Measurements from ENCODE around the gene PTPRN2. TPM values are rescaled to one million over a fixed set of nuclear protein-coding genes. Genes with fewer than 3 reads are reported as not detected.

The PTPRN2 gene
- total RNA-seq, 5 donors from 2014 or later (not counting 1 experiment from before 2014, with no cell fraction given): 0.60 to 1.7 (median 0.82) TPM

GRCh38 chr7:158261362-158262235 lies 326.0 kb downstream of the PTPRN2 start:
- no peaks in the 10 kb centered on the region for H3K9me3 ChIP-seq
- no peak overlapping the region for H3K4me3 ChIP-seq (ENCODE audit: control insufficient read depth in 1 of 2, extremely low read depth in 1 of 2, low read length in 1 of 2)
- no peak overlapping the region for H3K27ac Mint-ChIP-seq
- H3K4me1 ChIP-seq (ENCODE audit: control insufficient read depth in 1 of 2, extremely low read depth in 1 of 2, insufficient read depth in 2 of 2, low read length in 2 of 2): no peaks in the 10 kb centered on the region
- H3K27ac ChIP-seq (ENCODE audit: low read length): no peak overlapping the region
- ATAC-seq (replicated peaks in 1 of 4) (no peak), DNase-seq (no peak)
- H3K9me3 Mint-ChIP-seq: no peaks in the 10 kb centered on the region
- H3K27me3 Mint-ChIP-seq: no peaks in the 10 kb centered on the region
- H3K36me3 ChIP-seq (ENCODE audit: control insufficient read depth in 2 of 2, extremely low read depth in 1 of 2, insufficient read depth in 1 of 2, low read length in 1 of 2): no peaks in the 10 kb centered on the region
- H3K27me3 ChIP-seq (replicated peaks in 1 of 2; ENCODE audit: control insufficient read depth in 2 of 2, extremely low read depth in 1 of 2, insufficient read depth in 2 of 2, low read length in 1 of 2): peaks cover 0 to 11% of the 10 kb centered on the region in 2 experiments
- no peaks in the 10 kb centered on the region for H3K4me1 Mint-ChIP-seq
- 94% methylated on average over 20 of the region's 27 CpGs for WGBS (ENCODE audit: insufficient coverage)
- POLR2A ChIA-PET: no interaction called here
- H3K4me3 Mint-ChIP-seq: no peak overlapping the region
- no peaks in the 10 kb centered on the region for H3K36me3 Mint-ChIP-seq
- CTCF ChIA-PET: no interaction called here

GRCh38 chr7:158260567-158261361 lies 326.9 kb downstream of the PTPRN2 start:
- Mint-ChIP-seq H3K9me3 (no peaks in the 10 kb centered on the region), H3K36me3 (no peaks in the 10 kb centered on the region), H3K27ac (no peak overlapping the region), H3K27me3 (no peaks in the 10 kb centered on the region), H3K4me3 (no peak overlapping the region), H3K4me1 (no peaks in the 10 kb centered on the region)
- no peak overlapping the region for H3K27ac ChIP-seq (ENCODE audit: low read length)
- WGBS (ENCODE audit: insufficient coverage): 89% methylated on average over 16 of the region's 20 CpGs
- DNase-seq: no peak
- ChIA-PET POLR2A (no interaction called here), CTCF (no interaction called here)
- no peaks in the 10 kb centered on the region for H3K4me1 ChIP-seq (ENCODE audit: control insufficient read depth in 1 of 2, extremely low read depth in 1 of 2, insufficient read depth in 2 of 2, low read length in 2 of 2)
- H3K27me3 ChIP-seq (replicated peaks in 1 of 2; ENCODE audit: control insufficient read depth in 2 of 2, extremely low read depth in 1 of 2, insufficient read depth in 2 of 2, low read length in 1 of 2): peaks cover 0 to 11% of the 10 kb centered on the region in 2 experiments
- no peaks in the 10 kb centered on the region for H3K9me3 ChIP-seq
- H3K4me3 ChIP-seq (ENCODE audit: control insufficient read depth in 1 of 2, extremely low read depth in 1 of 2, low read length in 1 of 2): no peak overlapping the region
- no peak for ATAC-seq (replicated peaks in 1 of 4)
- H3K36me3 ChIP-seq (ENCODE audit: control insufficient read depth in 2 of 2, extremely low read depth in 1 of 2, insufficient read depth in 1 of 2, low read length in 1 of 2): no peaks in the 10 kb centered on the region

- Histone ChIP-seq H3K4me3 (ENCODE audit: control insufficient read depth in 1 of 2, extremely low read depth in 1 of 2, low read length in 1 of 2) (no peak overlapping the region), H3K27me3 (replicated peaks in 1 of 2; ENCODE audit: control insufficient read depth in 2 of 2, extremely low read depth in 1 of 2, insufficient read depth in 2 of 2, low read length in 1 of 2) (peaks cover 0 to 11% of the 10 kb centered on the region in 2 experiments), H3K4me1 (ENCODE audit: control insufficient read depth in 1 of 2, extremely low read depth in 1 of 2, insufficient read depth in 2 of 2, low read length in 2 of 2) (no peaks in the 10 kb centered on the region), H3K9me3 (no peaks in the 10 kb centered on the region), H3K27ac (ENCODE audit: low read length) (no peak overlapping the region), H3K36me3 (ENCODE audit: control insufficient read depth in 2 of 2, extremely low read depth in 1 of 2, insufficient read depth in 1 of 2, low read length in 1 of 2) (no peaks in the 10 kb centered on the region)
- H3K27me3 Mint-ChIP-seq: no peaks in the 10 kb centered on the region
- ATAC-seq (replicated peaks in 1 of 4) (no peak), DNase-seq (no peak)
- 81% methylated on average over 9 of the region's 12 CpGs for WGBS (ENCODE audit: insufficient coverage)
- POLR2A ChIA-PET: interaction anchor here in 1 of 2 donors (0.6 kb wide), 1 partner anchor 127 kb away, joined by 3 read pairs; no protein-coding TSS in a partner anchor
- no peaks in the 10 kb centered on the region for H3K9me3 Mint-ChIP-seq
- no peak overlapping the region for H3K4me3 Mint-ChIP-seq
- H3K36me3 Mint-ChIP-seq: no peaks in the 10 kb centered on the region
- no peaks in the 10 kb centered on the region for H3K4me1 Mint-ChIP-seq
- CTCF ChIA-PET: no interaction called here
- no peak overlapping the region for H3K27ac Mint-ChIP-seq
Measured at GRCh38 chr7:158259671-158260418, 327.8 kb downstream of the PTPRN2 start.

GRCh38 chr7:158259141-158259540 lies 328.5 kb downstream of the PTPRN2 start:
- Mint-ChIP-seq H3K4me3 (no peak overlapping the region), H3K36me3 (no peaks in the 10 kb centered on the region), H3K9me3 (no peaks in the 10 kb centered on the region), H3K27me3 (no peaks in the 10 kb centered on the region), H3K4me1 (no peaks in the 10 kb centered on the region), H3K27ac (no peak overlapping the region)
- Histone ChIP-seq H3K27me3 (replicated peaks in 1 of 2; ENCODE audit: control insufficient read depth in 2 of 2, extremely low read depth in 1 of 2, insufficient read depth in 2 of 2, low read length in 1 of 2) (peaks cover 0 to 11% of the 10 kb centered on the region in 2 experiments), H3K4me1 (ENCODE audit: control insufficient read depth in 1 of 2, extremely low read depth in 1 of 2, insufficient read depth in 2 of 2, low read length in 2 of 2) (no peaks in the 10 kb centered on the region), H3K9me3 (no peaks in the 10 kb centered on the region), H3K4me3 (ENCODE audit: control insufficient read depth in 1 of 2, extremely low read depth in 1 of 2, low read length in 1 of 2) (no peak overlapping the region), H3K36me3 (ENCODE audit: control insufficient read depth in 2 of 2, extremely low read depth in 1 of 2, insufficient read depth in 1 of 2, low read length in 1 of 2) (no peaks in the 10 kb centered on the region), H3K27ac (ENCODE audit: low read length) (no peak overlapping the region)
- ChIA-PET POLR2A (no interaction called here), CTCF (no interaction called here)
- DNase-seq (no peak), ATAC-seq (replicated peaks in 1 of 4) (no peak)
- 95% methylated on average over 6 of the region's 10 CpGs for WGBS (ENCODE audit: insufficient coverage)

GRCh38 chr7:158258411-158259130 lies 329.1 kb downstream of the PTPRN2 start:
- ChIA-PET CTCF (no interaction called here), POLR2A (no interaction called here)
- no peak for DNase-seq
- no peaks in the 10 kb centered on the region for H3K4me1 ChIP-seq (ENCODE audit: control insufficient read depth in 1 of 2, extremely low read depth in 1 of 2, insufficient read depth in 2 of 2, low read length in 2 of 2)
- Mint-ChIP-seq H3K27me3 (no peaks in the 10 kb centered on the region), H3K27ac (no peak overlapping the region), H3K4me1 (no peaks in the 10 kb centered on the region), H3K36me3 (no peaks in the 10 kb centered on the region), H3K9me3 (no peaks in the 10 kb centered on the region), H3K4me3 (no peak overlapping the region)
- peaks cover 0 to 11% of the 10 kb centered on the region in 2 experiments for H3K27me3 ChIP-seq (replicated peaks in 1 of 2; ENCODE audit: control insufficient read depth in 2 of 2, extremely low read depth in 1 of 2, insufficient read depth in 2 of 2, low read length in 1 of 2)
- 89% methylated on average over 21 of the region's 22 CpGs for WGBS (ENCODE audit: insufficient coverage)
- no peaks in the 10 kb centered on the region for H3K9me3 ChIP-seq
- H3K36me3 ChIP-seq (ENCODE audit: control insufficient read depth in 2 of 2, extremely low read depth in 1 of 2, insufficient read depth in 1 of 2, low read length in 1 of 2): no peaks in the 10 kb centered on the region
- H3K4me3 ChIP-seq (ENCODE audit: control insufficient read depth in 1 of 2, extremely low read depth in 1 of 2, low read length in 1 of 2): no peak overlapping the region
- no peak for ATAC-seq (replicated peaks in 1 of 4)
- H3K27ac ChIP-seq (ENCODE audit: low read length): no peak overlapping the region
